Measurements from ENCODE around the gene STX2.

STX2 gene

DNA sequence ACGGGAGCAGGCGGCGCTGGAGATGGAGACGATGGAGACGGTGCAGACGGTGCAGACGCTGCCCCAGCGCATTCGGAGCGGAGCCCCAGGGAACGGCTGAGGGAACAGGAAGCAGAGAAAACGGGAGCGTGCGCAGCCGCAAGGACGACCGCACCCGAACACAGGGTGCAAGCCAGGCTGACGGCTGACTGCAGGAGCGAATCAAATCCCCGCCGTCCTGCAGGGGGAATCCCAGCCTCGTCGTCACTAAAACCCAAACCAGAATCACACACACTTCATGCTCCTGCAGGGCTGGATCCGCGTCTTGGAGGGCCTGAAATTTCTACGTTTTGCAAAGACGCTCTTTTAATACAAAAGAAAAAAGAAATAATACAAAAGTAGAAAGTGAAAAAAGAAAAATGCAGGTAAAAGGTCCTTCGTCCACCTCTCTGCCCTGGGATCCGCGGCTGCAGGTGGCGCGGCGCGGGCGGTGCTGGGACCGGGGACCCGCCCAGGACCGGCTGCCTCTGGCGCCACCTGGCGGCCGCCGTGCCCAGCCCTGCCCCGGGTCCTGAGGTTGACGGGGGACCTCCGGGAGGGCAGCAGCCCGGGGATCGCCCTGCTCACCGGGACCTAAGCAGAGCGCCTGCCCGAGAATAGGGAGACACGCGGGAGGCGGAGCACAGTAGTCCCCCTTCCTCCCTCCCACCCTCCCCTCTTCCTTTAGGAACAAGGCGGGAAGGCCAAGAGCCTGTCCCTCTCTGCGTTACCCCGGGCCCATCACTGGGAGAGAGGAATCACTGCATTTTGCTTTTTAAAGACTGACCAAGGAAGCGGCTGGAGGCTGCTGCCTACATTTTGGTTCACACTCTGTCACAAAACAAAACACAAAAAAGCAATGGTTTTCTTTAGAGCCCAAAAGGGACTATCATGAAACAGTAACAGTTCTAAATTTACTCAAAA, 20.1 kb downstream of the STX2 start:
- DNase-seq (ENCODE audit: low read depth in 1 of 2, low spot score in 1 of 2): peak; percentile 79 to 94
- in situ Hi-C loops (cut with HindIII; ENCODE audit: low pct_unique_long_range_greater_than_20kb, low sequenced_read_pairs): no loop called here
- TF ChIP-seq JUND (IDR thresholded peaks at IDR 0.05; ENCODE audit: low read depth): no peak

DNA sequence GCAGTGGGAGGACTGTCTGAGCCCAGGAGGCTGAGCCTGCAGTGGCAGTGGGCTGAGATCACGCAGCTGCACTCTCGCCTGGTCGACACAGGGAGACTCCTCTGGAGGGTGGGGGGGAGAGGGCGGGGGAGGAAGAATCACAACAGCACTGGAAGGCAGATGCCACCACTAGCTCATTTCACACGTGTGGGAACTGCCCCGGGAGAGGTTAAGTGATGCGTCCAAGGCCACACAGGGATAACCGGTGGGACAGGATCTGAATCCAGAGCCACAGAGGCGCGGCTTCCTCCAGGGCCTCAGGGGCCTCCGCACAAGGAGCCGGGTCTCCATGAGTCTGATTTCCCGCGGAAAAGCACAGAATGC, 20.8 kb downstream of the STX2 start:
- no peak for TF ChIP-seq JUND (IDR thresholded peaks at IDR 0.05; ENCODE audit: low read depth)
- DNase-seq (ENCODE audit: low read depth in 1 of 2, low spot score in 1 of 2): peak; percentile 54 to 86
- in situ Hi-C loops (cut with HindIII; ENCODE audit: low pct_unique_long_range_greater_than_20kb, low sequenced_read_pairs): no loop called here

DNA sequence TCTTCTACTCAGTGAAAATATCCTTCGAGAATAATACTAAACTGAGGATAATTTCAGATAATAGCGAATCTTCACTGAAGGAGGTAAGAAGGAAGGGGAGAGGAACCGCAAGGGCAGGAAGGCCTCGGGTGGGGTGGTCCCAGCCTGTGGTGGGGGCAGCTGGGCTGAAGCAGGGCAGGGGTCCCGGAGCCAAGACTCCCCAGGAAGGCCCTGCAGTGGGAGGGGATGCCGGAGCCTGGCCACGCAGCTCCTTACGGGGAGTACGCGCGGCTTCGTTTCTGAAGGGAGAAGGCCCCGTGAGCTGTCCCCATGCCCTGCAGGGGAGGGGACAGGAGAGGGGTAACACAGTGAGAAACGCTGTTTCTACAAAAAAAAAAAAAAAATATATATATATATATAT, 21.2 kb downstream of the STX2 start:
- no peak for DNase-seq (ENCODE audit: low read depth in 1 of 2, low spot score in 1 of 2)
- in situ Hi-C loops (cut with HindIII; ENCODE audit: low pct_unique_long_range_greater_than_20kb, low sequenced_read_pairs): no loop called here
- TF ChIP-seq JUND (IDR thresholded peaks at IDR 0.05; ENCODE audit: low read depth): no peak

DNA sequence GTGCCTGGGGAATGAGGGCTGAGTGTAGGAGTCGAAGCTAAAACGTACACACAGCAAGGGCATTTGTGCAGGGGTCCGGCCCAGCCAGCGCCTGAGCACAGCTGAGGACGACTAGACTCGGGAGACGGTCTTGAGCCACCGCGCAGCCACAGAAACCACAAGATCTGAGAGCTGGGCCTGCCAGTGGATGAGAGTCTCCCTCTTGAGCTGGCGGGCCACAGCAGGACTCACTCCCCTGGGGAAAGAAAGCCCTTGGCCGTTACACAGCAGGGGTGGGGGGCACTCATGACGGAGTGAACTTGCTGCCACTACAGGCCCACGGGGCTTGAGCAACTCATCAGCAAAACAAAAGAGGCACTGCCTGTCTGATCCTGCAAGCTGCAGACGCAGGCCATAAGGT, 23.0 kb downstream of the STX2 start:
- TF ChIP-seq JUND (IDR thresholded peaks at IDR 0.05; ENCODE audit: low read depth): no peak
- DNase-seq (ENCODE audit: low read depth in 1 of 2, low spot score in 1 of 2): no peak
- in situ Hi-C loops (cut with HindIII; ENCODE audit: low pct_unique_long_range_greater_than_20kb, low sequenced_read_pairs): no loop called here

DNA sequence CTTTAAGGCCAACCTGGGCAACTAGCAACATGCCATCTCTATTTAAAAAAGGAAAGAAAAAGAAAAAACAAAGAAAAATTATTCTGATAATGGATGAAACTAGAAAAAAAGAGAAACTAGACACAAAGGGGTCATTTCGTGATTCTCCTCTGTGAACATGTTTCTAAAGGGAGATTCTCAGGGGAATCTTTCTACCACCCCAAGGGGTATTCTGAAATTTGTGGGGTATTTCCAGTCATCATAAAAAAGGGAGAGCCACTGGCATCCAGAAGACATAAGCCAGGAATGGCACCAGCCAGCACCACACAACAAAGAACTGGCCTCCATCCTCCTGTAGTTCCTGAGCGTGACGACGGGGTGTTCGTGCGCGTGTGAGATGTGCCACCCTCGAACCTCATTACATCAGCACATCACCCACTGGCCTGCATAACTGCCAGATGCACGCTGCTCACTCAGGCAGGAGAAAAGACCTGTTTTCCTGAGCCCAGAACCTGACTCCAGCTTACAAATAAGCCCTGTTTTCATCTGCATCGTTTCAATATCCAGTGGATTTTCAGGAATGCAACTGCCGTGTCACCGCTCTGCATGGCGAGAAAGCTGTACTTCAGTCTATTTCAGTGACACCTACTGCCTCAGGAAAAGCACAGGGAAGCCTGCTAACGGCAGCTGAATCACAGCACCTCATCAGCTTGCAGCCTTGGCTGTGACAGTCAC, 23.9 kb downstream of the STX2 start:
- in situ Hi-C loops (cut with HindIII; ENCODE audit: low pct_unique_long_range_greater_than_20kb, low sequenced_read_pairs): no loop called here
- no peak for DNase-seq (ENCODE audit: low read depth in 1 of 2, low spot score in 1 of 2)
- TF ChIP-seq JUND (IDR thresholded peaks at IDR 0.05; ENCODE audit: low read depth): no peak

DNA sequence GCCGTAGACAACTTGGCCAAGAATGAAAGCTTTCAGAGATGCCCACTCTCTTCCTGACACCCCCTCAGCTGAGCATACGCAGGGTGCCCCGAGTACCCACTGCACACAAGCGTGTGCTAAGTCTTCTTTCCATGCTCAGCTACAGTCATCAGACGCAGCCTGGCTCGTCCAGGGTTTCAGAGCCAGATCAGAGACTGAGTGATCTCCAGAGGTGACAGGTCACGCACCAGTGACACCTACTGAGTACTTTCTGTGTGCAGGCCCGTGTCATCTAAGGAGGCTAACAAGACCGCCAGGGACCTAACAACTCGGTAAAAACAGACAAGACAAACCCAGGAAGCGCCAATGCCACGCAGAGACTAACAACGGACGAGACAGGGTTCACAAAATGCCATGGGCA, 25.1 kb downstream of the STX2 start:
- TF ChIP-seq JUND (IDR thresholded peaks at IDR 0.05; ENCODE audit: low read depth): no peak
- in situ Hi-C loops (cut with HindIII; ENCODE audit: low pct_unique_long_range_greater_than_20kb, low sequenced_read_pairs): no loop called here

DNA sequence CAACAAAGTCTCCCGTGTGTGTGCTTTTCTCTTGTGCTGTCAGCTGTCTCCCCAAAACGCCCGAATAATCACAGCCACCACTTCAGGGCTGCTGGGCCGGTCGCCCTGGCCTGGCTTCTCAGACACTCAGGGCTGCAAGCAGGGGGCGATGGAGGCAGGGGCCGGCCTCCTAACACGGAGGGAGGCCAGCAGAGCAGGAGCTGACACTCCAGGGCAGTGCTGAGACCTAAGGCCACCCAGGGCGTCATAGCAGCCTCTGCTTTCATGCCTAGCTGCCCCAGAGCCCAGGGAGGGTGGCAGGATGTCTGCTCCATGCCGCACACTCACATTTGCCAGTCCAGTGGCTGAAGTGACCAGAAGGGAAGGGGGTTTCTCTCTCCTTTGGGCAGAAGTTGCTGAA, 25.6 kb downstream of the STX2 start:
- no peak for TF ChIP-seq JUND (IDR thresholded peaks at IDR 0.05; ENCODE audit: low read depth)
- in situ Hi-C loops (cut with HindIII; ENCODE audit: low pct_unique_long_range_greater_than_20kb, low sequenced_read_pairs): no loop called here
- DNase-seq (ENCODE audit: low read depth in 1 of 2, low spot score in 1 of 2): no peak

More for the DNA sequence above, 25.1 kb downstream of the STX2 start:
- DNase-seq (ENCODE audit: low read depth in 1 of 2, low spot score in 1 of 2): no peak

DNA sequence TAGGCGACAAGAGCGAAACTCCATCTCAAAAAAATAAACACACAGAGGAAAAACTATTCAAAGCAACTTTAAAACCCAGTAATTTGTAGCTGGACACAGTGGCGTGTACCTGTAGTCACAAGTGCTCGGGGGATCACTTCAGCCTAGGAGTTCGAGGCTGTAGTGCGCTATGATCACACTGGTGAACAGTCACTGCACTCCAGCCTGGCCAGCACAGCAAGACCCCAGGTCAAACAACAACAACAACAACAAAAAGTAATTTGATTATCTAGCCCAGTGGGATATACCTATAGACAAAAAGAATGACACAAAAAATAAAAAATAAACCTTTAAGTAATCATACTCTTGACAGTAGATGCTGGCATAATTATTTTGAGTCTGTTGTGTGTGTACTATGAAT, 29.3 kb downstream of the STX2 start:
- in situ Hi-C loops (cut with HindIII; ENCODE audit: low pct_unique_long_range_greater_than_20kb, low sequenced_read_pairs): no loop called here
- no peak for DNase-seq (ENCODE audit: low read depth in 1 of 2, low spot score in 1 of 2)
- TF ChIP-seq JUND (IDR thresholded peaks at IDR 0.05; ENCODE audit: low read depth): no peak

DNA sequence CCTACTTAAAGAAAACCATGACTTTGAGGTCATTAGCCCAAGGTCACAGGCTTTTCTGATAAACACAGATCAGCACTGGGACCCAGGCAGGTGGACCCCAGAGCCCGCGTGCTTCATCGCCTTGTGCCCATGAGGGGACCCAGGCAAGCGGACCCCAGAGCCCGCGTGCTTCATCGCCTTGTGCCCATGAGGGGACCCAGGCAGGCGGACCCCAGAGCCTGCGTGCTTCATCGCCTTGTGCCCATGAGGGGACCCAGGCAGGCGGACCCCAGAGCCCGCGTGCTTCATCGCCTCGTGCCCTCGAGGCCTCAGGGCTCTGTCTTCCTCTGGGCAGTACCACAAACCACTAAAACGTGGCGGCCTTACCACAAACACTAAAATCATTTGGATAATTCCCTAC, 31.7 kb downstream of the STX2 start:
- DNase-seq (ENCODE audit: low read depth in 1 of 2, low spot score in 1 of 2): no peak
- no peak for TF ChIP-seq JUND (IDR thresholded peaks at IDR 0.05; ENCODE audit: low read depth)
- in situ Hi-C loops (cut with HindIII; ENCODE audit: low pct_unique_long_range_greater_than_20kb, low sequenced_read_pairs): no loop called here

DNA sequence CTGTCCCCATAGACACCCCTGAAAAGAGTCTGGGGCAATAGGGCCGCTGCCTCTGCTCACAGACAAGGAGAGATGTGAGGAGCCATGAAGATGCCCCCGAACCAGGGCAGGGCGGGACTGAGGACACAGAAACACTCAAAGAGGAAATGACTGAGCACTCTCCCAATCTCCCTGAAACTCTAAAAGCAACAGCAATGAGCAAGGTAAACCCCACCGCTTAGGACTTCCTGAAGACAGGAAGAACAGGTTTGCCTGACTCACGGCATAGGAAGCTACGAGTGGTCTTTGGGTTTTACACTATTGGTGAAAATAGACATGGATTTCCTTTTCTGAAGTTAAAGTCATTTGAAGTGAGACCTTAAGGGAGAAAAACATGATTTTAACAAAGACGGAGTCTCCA, 32.5 kb downstream of the STX2 start:
- no peak for DNase-seq (ENCODE audit: low read depth in 1 of 2, low spot score in 1 of 2)
- in situ Hi-C loops (cut with HindIII; ENCODE audit: low pct_unique_long_range_greater_than_20kb, low sequenced_read_pairs): no loop called here
- no peak for TF ChIP-seq JUND (IDR thresholded peaks at IDR 0.05; ENCODE audit: low read depth)

DNA sequence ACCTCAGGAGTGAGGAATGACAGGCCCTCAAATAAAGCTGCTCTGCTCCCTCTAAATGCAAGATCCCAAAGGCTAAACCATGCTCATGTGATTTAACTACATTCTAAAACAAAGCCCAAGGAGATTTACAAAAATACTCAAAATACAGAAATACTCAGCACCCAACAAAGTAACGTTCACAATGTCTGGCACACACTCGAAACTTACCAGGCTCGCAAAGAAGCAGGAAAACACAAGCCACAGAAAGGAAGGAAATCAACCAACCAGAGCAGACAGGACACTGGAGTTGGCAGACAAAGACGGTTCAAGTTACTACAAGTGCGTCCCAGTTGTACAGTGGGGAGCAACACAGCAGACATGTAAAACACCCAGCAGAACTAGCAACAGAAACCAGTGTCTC, 33.4 kb downstream of the STX2 start:
- no peak for DNase-seq (ENCODE audit: low read depth in 1 of 2, low spot score in 1 of 2)
- in situ Hi-C loops (cut with HindIII; ENCODE audit: low pct_unique_long_range_greater_than_20kb, low sequenced_read_pairs): no loop called here
- no peak for TF ChIP-seq JUND (IDR thresholded peaks at IDR 0.05; ENCODE audit: low read depth)

DNA sequence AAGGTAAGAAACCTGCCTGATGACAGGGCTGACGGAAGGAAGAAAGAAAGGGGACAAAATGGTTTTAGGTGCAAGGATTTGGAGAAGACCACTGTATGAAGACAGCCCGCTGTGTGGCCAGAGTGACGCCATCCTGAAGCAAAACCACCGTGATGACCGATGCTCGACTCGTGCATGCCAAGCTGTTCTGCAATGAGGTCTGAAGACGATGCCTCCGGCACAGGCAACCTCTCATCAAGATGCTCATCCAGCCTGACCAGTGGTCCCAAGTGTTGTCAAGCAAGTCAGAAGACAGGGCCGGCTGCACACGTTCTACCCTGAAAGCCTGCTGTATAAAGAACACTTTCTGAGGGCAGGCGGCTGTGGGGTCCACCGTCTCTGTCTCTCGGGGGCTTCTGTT, 34.8 kb downstream of the STX2 start:
- in situ Hi-C loops (cut with HindIII; ENCODE audit: low pct_unique_long_range_greater_than_20kb, low sequenced_read_pairs): no loop called here
- no peak for TF ChIP-seq JUND (IDR thresholded peaks at IDR 0.05; ENCODE audit: low read depth)
- no peak for DNase-seq (ENCODE audit: low read depth in 1 of 2, low spot score in 1 of 2)

DNA sequence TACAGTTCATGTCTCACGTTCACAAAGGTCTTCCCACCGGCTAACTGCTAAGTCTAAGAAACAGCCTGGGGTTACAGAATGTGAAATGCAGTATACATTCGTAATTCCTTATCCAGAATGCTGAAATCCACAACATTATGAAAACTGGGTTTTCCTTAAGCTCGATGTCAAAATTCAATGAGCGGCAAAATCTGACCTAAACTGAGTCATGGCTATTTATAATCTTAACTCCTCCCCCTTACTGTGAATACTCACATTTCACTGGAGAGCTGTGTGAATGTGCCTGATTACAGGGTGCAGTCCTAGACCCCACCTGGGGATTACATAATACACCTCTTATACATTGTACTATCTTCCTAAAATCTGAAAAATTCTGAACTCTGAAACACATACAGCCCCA, 35.3 kb downstream of the STX2 start:
- in situ Hi-C loops (cut with HindIII; ENCODE audit: low pct_unique_long_range_greater_than_20kb, low sequenced_read_pairs): no loop called here
- no peak for TF ChIP-seq JUND (IDR thresholded peaks at IDR 0.05; ENCODE audit: low read depth)
- no peak for DNase-seq (ENCODE audit: low read depth in 1 of 2, low spot score in 1 of 2)
